H1 (cell line): ENCODE results near the gene NCBP2. TPM values are rescaled to one million over a fixed set of nuclear protein-coding genes. Genes with fewer than 3 reads are reported as not detected.

Experiments
- ASH2L ChIP-seq: fragments of 200-600, 300-600 bp; sonication (generic); IDR thresholded peaks from one replicate; pipeline ENCODE4 v1.7.1; 2017; ENCODE audit warnings: low read length
- ATF3 ChIP-seq: IDR thresholded peaks from 2 replicates; pipeline ENCODE4 v1.6.1; 2011; ENCODE audit warnings: low read depth, mild to moderate bottlenecking, low read length; ENCODE audit not compliant: insufficient read depth
- BRCA1 ChIP-seq: IDR thresholded peaks from 2 replicates; pipeline ENCODE4 v1.6.1; 2012; ENCODE audit warnings: low read depth, low read length, improper control_type of control experiment
- CBX5 ChIP-seq: fragments of 300-800, 300-1000 bp; sonication (generic); IDR thresholded peaks from 2 replicates; pipeline ENCODE4 v1.7.1; 2016; ENCODE audit warnings: antibody characterized with exemption, low read length, low read depth
- CHD2 ChIP-seq: IDR thresholded peaks from 2 replicates; pipeline ENCODE4 v1.6.1; 2012; ENCODE audit warnings: low read length, improper control_type of control experiment
- E2F6 ChIP-seq: IDR thresholded peaks from 2 replicates; pipeline ENCODE4 v1.6.1; 2012; ENCODE audit warnings: inconsistent platforms
- EP300 ChIP-seq, 2 experiments: IDR thresholded peaks; 1 replicate in 1 of 2; 2 replicates in 1 of 2; pipeline ENCODE4 v1.6.1; 2011 to 2012; ENCODE audit warnings: low read depth in 2 of 2, low read length in 2 of 2, mild to moderate bottlenecking in 2 of 2, borderline replicate concordance in 1 of 2, inconsistent platforms in 1 of 2, moderate library complexity in 1 of 2
- EZH2 ChIP-seq: fragments of 200-600 bp; sonication (generic); IDR thresholded peaks from 2 replicates; pipeline ENCODE4 v1.7.1; 2012; ENCODE audit warnings: low read depth, mild to moderate bottlenecking, moderate library complexity, low read length, inconsistent platforms; ENCODE audit not compliant: severe bottlenecking
- JUN ChIP-seq: IDR thresholded peaks from 2 replicates; pipeline ENCODE4 v1.6.1; 2011; ENCODE audit warnings: low read depth, mild to moderate bottlenecking, improper control_type of control experiment, low read length
- JUND ChIP-seq: IDR thresholded peaks from 2 replicates; pipeline ENCODE4 v1.6.1; 2011; ENCODE audit warnings: mild to moderate bottlenecking, improper control_type of control experiment, low read length
- MAX ChIP-seq: IDR thresholded peaks from 2 replicates; pipeline ENCODE4 v1.6.1; 2012; ENCODE audit warnings: inconsistent platforms
- POLR2A ChIP-seq, 2 experiments: IDR thresholded peaks; 1 replicate in 1 of 2; 2 replicates in 1 of 2; pipeline ENCODE4 v1.6.1; 2011; ENCODE audit warnings: low read depth in 2 of 2, low read length in 2 of 2, mild to moderate bottlenecking in 2 of 2; ENCODE audit errors: control extremely low read depth in 1 of 2
- POU5F1 ChIP-seq: IDR thresholded peaks from 2 replicates; pipeline ENCODE4 v1.6.1; 2011; ENCODE audit warnings: low read depth, mild to moderate bottlenecking, low read length, moderate library complexity
- RFX5 ChIP-seq: IDR thresholded peaks from 2 replicates; pipeline ENCODE4 v1.6.1; 2011; ENCODE audit warnings: low read depth, low read length, improper control_type of control experiment, borderline replicate concordance
- RNF2 ChIP-seq: fragments of 200-900, 300-1000 bp; sonication (generic); IDR thresholded peaks from 2 replicates; pipeline ENCODE4 v1.7.1; 2016; ENCODE audit warnings: borderline replicate concordance, low read depth, mild to moderate bottlenecking, antibody characterized with exemption, low read length; ENCODE audit not compliant: poor library complexity, severe bottlenecking; ENCODE audit errors: missing control alignments
- RXRA ChIP-seq: IDR thresholded peaks from 2 replicates; pipeline ENCODE4 v1.6.1; 2011; ENCODE audit warnings: low read depth, mild to moderate bottlenecking, low read length, moderate library complexity; ENCODE audit not compliant: insufficient read depth
- SAP30 ChIP-seq: fragments of 300-600 bp; sonication (generic); IDR thresholded peaks from 2 replicates; pipeline ENCODE4 v1.7.1; 2012; ENCODE audit warnings: low read length, moderate library complexity, mild to moderate bottlenecking, inconsistent platforms; ENCODE audit not compliant: insufficient read depth, insufficient replicate concordance
- SIN3A ChIP-seq, 2 experiments: IDR thresholded peaks in 1 of 2; conservative IDR thresholded peaks in 1 of 2; 2 replicates each; pipeline ENCODE4 v1.6.1; 2011 to 2012; ENCODE audit warnings: low read length in 2 of 2, improper control_type of control experiment in 1 of 2, low read depth in 1 of 2, mild to moderate bottlenecking in 1 of 2
- SIRT6 ChIP-seq: IDR thresholded peaks from one replicate; pipeline ENCODE4 v1.7.1; 2012; ENCODE audit warnings: low read length, inconsistent platforms
- SP4 ChIP-seq: IDR thresholded peaks from 2 replicates; pipeline ENCODE4 v1.6.1; 2012; ENCODE audit warnings: low read length, inconsistent platforms
- SRF ChIP-seq: IDR thresholded peaks from 2 replicates; pipeline ENCODE4 v1.6.1; 2011; ENCODE audit warnings: mild to moderate bottlenecking, low read depth, low read length, moderate library complexity
- YY1 ChIP-seq: IDR thresholded peaks from 2 replicates; pipeline ENCODE4 v1.6.1; 2011; ENCODE audit warnings: low read depth, mild to moderate bottlenecking, low read length
- ZNF274 ChIP-seq: IDR thresholded peaks from 2 replicates; pipeline ENCODE4 v1.7.0; 2012; ENCODE audit warnings: low read length, borderline replicate concordance; ENCODE audit errors: extremely low read depth
- polyA plus RNA-seq, 7 experiments: library from polyadenylated mRNA; depleted of rRNA in 3 of 7; stranded (reverse) in 5 of 7; unstranded in 2 of 7; fragments of >200 nt in 5 of 7; fragments of 200-250 nt in 2 of 7; gene quantifications; 1 replicate in 5 of 7; 2 replicates in 1 of 7; 4 replicates in 1 of 7; pipeline versions ENCODE4 v1.2.1 to v1.2.3, GENCODE V29; 2011 to 2013; ENCODE audit warnings: missing spikeins in 2 of 7, mixed read lengths in 2 of 7
- total RNA-seq: library from RNA; stranded (reverse); fragmentation: NEBNext Ultra II Directional; extraction: Animal tissue kit (Norgen Biotek cat#: 25700); gene quantifications from 2 replicates; pipeline ENCODE4 v1.2.1, GENCODE V29; 2021

Gene NCBP2
- total and polyA plus RNA-seq, 2 of the 8 experiments (the other 6 are each of a cell fraction or from before 2014, with no cell fraction given): 34.1 to 100 TPM

GRCh38 chr3:196969660-196970546 is 27.6 kb upstream of the NCBP2 start (continued):
- TF ChIP-seq SAP30 (no peak), EZH2 (peak; percentile 59), CHD2 (no peak), POLR2A (IDR thresholded peaks at IDR 0.05; ENCODE audit: control extremely low read depth in 1 of 2, low read depth in 2 of 2, low read length in 2 of 2) (no peak), RFX5 (no peak), RNF2 (no peak), JUN (no peak), SRF (no peak), YY1 (no peak), BRCA1 (no peak), ZNF274 (no peak), SIRT6 (no peak), ASH2L (no peak), MAX (peak; percentile 65), E2F6 (peak; percentile 78), CBX5 (no peak), SIN3A (conservative IDR thresholded peaks at IDR 0.05 in 1 of 2, IDR thresholded peaks at IDR 0.05 in 1 of 2; ENCODE audit: low read depth in 1 of 2, low read length in 2 of 2) (no peak), EP300 (IDR thresholded peaks at IDR 0.05; ENCODE audit: borderline replicate concordance in 1 of 2, low read depth in 2 of 2, low read length in 2 of 2) (no peak), JUND (no peak), ATF3 (no peak), POU5F1 (no peak), RXRA (no peak), SP4 (no peak)
